Smooth muscle cell (in vitro differentiated cells): ENCODE data around the gene ADAMTSL4. TPM values are rescaled to one million over a fixed set of nuclear protein-coding genes. Genes with fewer than 3 reads are reported as not detected.
A peak's percentile ranks its signal among the peaks of the same experiment; 100 is the strongest.
"Not testable (repeated sequence)": the region's sequence is repeated elsewhere in the genome, so short reads cannot be mapped to it uniquely, and the experiment has no call there.

Experiments
- DNase-seq: peaks from one replicate; lab custom pipeline; 2025; ENCODE audit not compliant: unreplicated experiment; lab: John Stamatoyannopoulos, UW
- H2AFZ ChIP-seq: fragments of 200-600 bp; sonication (generic); 2 replicates; pipeline ENCODE4 v1.6.0; 2016; ENCODE audit warnings: antibody characterized with exemption, low read depth, mild to moderate bottlenecking
- H3F3A ChIP-seq: fragments of 200-600 bp; sonication (generic); 2 replicates; pipeline ENCODE4 v1.6.0; 2017; ENCODE audit warnings: antibody characterized with exemption, low read depth
- H3K27ac ChIP-seq: fragments of 200-600 bp; sonication (generic); 2 replicates; pipeline ENCODE4 v1.5.1; 2016; ENCODE audit warnings: low read depth, mild to moderate bottlenecking
- H3K27me3 ChIP-seq: fragments of 200-600 bp; sonication (generic); 2 replicates; pipeline ENCODE4 v1.6.1; 2016; ENCODE audit warnings: low read depth, mild to moderate bottlenecking
- H3K36me3 ChIP-seq: fragments of 200-600 bp; sonication (generic); 2 replicates; pipeline ENCODE4 v1.5.1; 2016; ENCODE audit warnings: low read depth
- H3K4me1 ChIP-seq: fragments of 200-600 bp; sonication (generic); 2 replicates; pipeline ENCODE4 v1.5.1; 2016; ENCODE audit warnings: low read depth
- H3K4me2 ChIP-seq: fragments of 200-600 bp; sonication (generic); 2 replicates; pipeline ENCODE4 v1.6.0; 2016; ENCODE audit warnings: mild to moderate bottlenecking
- H3K4me3 ChIP-seq: fragments of 200-600 bp; sonication (generic); 2 replicates; pipeline ENCODE4 v1.5.1; 2016; ENCODE audit warnings: mild to moderate bottlenecking
- H3K79me2 ChIP-seq: fragments of 200-600 bp; sonication (generic); 2 replicates; pipeline ENCODE4 v1.6.0; 2016; ENCODE audit warnings: low read depth, mild to moderate bottlenecking
- H3K9ac ChIP-seq: fragments of 200-600 bp; sonication (generic); 2 replicates; pipeline ENCODE4 v1.6.0; 2016; ENCODE audit warnings: low read depth
- H3K9me3 ChIP-seq: fragments of 200-600 bp; sonication (generic); replicated peaks from 2 replicates; pipeline ENCODE4 v1.5.1; 2016; ENCODE audit warnings: low read depth
- H4K20me1 ChIP-seq: fragments of 200-600 bp; sonication (generic); 2 replicates; pipeline ENCODE4 v1.6.0; 2016; ENCODE audit warnings: low read depth
- WGBS: methylation state at CpG from one replicate; pipeline ENCODE4 v1.1.7; 2016; ENCODE audit warnings: low lambda C conversion rate; 5-methylcytosine and 5-hydroxymethylcytosine counted together
- polyA plus RNA-seq: library from polyadenylated mRNA; unstranded; fragments of >200 nt; fragmentation: Nextera tagmentation; extraction: Ambion mirVana; gene quantifications from 2 replicates; pipeline ENCODE4 v1.2.1, GENCODE V29; 2016
- total RNA-seq: library from RNA; depleted of rRNA; stranded (reverse); fragments of >200 nt; gene quantifications from 2 replicates; pipeline ENCODE4 v1.2.3, GENCODE V29; 2014
- TF ChIP-seq, protein P1 (sequence below): fragments of 200-600 bp; sonication (generic); IDR thresholded peaks from 2 replicates; pipeline ENCODE4 v1.5.1; 2017; ENCODE audit warnings: borderline replicate concordance, mild to moderate bottlenecking, antibody characterized with exemption; ENCODE audit not compliant: insufficient read depth, poor library complexity, severe bottlenecking

The ADAMTSL4 gene
- total and polyA plus RNA-seq, 2 experiments from 2014 or later: 6.4 to 8.4 TPM

DNA sequence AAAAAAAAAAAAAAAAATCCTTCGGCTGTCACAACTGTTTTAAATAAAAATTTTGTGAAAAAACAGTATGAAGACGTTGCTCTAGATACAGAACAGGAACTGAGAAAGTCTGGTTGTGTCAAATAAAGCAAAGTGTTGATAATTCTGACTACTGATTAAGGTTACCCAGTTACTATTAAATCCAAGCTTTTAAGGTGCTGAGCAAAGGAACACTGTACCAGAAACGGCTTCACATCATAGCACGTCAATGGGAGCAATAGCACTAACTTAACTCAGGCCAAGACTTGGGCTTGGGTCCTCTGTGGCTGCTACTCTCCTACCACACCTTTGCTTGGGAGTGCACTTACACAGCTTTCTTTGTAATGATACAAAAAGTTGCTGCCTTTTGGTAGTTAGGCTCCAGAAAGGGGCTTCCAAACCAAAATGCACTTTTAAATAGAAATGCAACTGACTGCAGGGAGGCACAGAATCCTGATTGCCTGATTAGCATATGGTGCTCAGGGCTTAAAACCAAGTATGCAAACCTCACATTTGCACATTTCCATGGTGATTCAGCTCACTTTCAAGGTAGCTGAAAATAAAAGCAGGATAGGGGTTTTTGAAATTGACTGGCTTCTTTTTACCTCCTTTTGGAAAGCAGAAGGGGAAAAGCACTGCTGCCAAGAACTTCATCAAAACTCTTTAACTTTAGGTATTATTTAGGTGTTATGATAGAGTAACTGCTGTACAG lies 23.9 kb downstream of the ADAMTSL4 start:
- H3K27me3 ChIP-seq: no peaks in the 10 kb centered on the region
- WGBS: 81% methylated on average over 4 of the region's 4 CpGs
- no peak for DNase-seq
- H3K4me2 ChIP-seq: peak overlapping the region; percentile 83
- no peaks in the 10 kb centered on the region for H3K9me3 ChIP-seq
- H3K79me2 ChIP-seq: peaks cover 73% of the 10 kb centered on the region
- H3K27ac ChIP-seq: peak overlapping the region; percentile 96
- no peak overlapping the region for H3K4me3 ChIP-seq
- peaks cover 32% of the 10 kb centered on the region for H3K36me3 ChIP-seq
- peaks cover 44% of the 10 kb centered on the region for H3K4me1 ChIP-seq
- H4K20me1 ChIP-seq: peaks cover 98% of the 10 kb centered on the region
- H3K9ac ChIP-seq: no peak overlapping the region
- TF ChIP-seq, protein P1, sequence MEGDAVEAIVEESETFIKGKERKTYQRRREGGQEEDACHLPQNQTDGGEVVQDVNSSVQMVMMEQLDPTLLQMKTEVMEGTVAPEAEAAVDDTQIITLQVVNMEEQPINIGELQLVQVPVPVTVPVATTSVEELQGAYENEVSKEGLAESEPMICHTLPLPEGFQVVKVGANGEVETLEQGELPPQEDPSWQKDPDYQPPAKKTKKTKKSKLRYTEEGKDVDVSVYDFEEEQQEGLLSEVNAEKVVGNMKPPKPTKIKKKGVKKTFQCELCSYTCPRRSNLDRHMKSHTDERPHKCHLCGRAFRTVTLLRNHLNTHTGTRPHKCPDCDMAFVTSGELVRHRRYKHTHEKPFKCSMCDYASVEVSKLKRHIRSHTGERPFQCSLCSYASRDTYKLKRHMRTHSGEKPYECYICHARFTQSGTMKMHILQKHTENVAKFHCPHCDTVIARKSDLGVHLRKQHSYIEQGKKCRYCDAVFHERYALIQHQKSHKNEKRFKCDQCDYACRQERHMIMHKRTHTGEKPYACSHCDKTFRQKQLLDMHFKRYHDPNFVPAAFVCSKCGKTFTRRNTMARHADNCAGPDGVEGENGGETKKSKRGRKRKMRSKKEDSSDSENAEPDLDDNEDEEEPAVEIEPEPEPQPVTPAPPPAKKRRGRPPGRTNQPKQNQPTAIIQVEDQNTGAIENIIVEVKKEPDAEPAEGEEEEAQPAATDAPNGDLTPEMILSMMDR: no peak
- H3F3A ChIP-seq: peaks cover 64% of the 10 kb centered on the region
- H2AFZ ChIP-seq: no peak overlapping the region

GRCh38 chr1:150573648-150574071 lies 24.5 kb downstream of the ADAMTSL4 start:
- peaks cover 66% of the 10 kb centered on the region for H3F3A ChIP-seq
- H3K4me1 ChIP-seq: peaks cover 38% of the 10 kb centered on the region
- peak overlapping the region; percentile 92 for H3K4me3 ChIP-seq
- peaks cover 32% of the 10 kb centered on the region for H3K36me3 ChIP-seq
- H3K27ac ChIP-seq: peak overlapping the region; percentile 96
- not testable (repeated sequence) for H2AFZ ChIP-seq, H3K9ac ChIP-seq, H3K27me3 ChIP-seq, H3K9me3 ChIP-seq, DNase-seq
- peak overlapping the region; percentile 83 for H3K4me2 ChIP-seq
- WGBS: 96% methylated on average over 13 of the region's 13 CpGs
- peaks cover 98% of the 10 kb centered on the region for H4K20me1 ChIP-seq
- H3K79me2 ChIP-seq: peaks cover 79% of the 10 kb centered on the region

- no peak overlapping the region for H2AFZ ChIP-seq
- TF ChIP-seq, protein P1: no peak
- peak overlapping the region; percentile 83 for H3K4me2 ChIP-seq
- no peaks in the 10 kb centered on the region for H3K27me3 ChIP-seq
- peaks cover 30% of the 10 kb centered on the region for H3K4me1 ChIP-seq
- H4K20me1 ChIP-seq: peaks cover 99% of the 10 kb centered on the region
- H3K9me3 ChIP-seq: no peaks in the 10 kb centered on the region
- no peak for DNase-seq
- H3K9ac ChIP-seq: peak overlapping the region; percentile 28
- H3K4me3 ChIP-seq: peak overlapping the region; percentile 92
- H3K27ac ChIP-seq: peak overlapping the region; percentile 96
- peaks cover 86% of the 10 kb centered on the region for H3K79me2 ChIP-seq
- H3F3A ChIP-seq: peaks cover 64% of the 10 kb centered on the region
- 89% methylated on average over 6 of the region's 6 CpGs for WGBS
- H3K36me3 ChIP-seq: peaks cover 32% of the 10 kb centered on the region
These were observed 25.3 kb downstream of the ADAMTSL4 start for GRCh38 chr1:150574260-150575071.

- no peak for DNase-seq
- Histone ChIP-seq H3K9me3 (no peaks in the 10 kb centered on the region), H3K27ac (peak overlapping the region; percentile 96), H3K36me3 (peaks cover 32% of the 10 kb centered on the region), H3F3A (peaks cover 67% of the 10 kb centered on the region), H3K9ac (peak overlapping the region; percentile 99), H3K27me3 (no peaks in the 10 kb centered on the region), H3K4me1 (peaks cover 28% of the 10 kb centered on the region), H2AFZ (no peak overlapping the region), H4K20me1 (peaks cover 93% of the 10 kb centered on the region), H3K4me3 (peak overlapping the region; percentile 92), H3K79me2 (peaks cover 86% of the 10 kb centered on the region), H3K4me2 (peak overlapping the region; percentile 83)
- TF ChIP-seq, protein P1: no peak
- 70% methylated on average over 4 of the region's 4 CpGs for WGBS
These were observed 25.9 kb downstream of the ADAMTSL4 start for GRCh38 chr1:150575072-150575489.
